ENCODE results near the gene ADAM23.

GRCh38 chr2:206431439-206431838, 11.9 kb upstream of the ADAM23 start:
- TF ChIP-seq CTCF (IDR thresholded peaks at IDR 0.05; ENCODE audit: insufficient read depth, low read length, poor library complexity, severe bottlenecking), result no peak
- TF ChIP-seq EZH2phosphoT487 (conservative IDR thresholded peaks at IDR 0.05; ENCODE audit: low read length), result no peak
